ENCODE data around the gene SEPTIN1.

- TF ChIP-seq, protein P1, sequence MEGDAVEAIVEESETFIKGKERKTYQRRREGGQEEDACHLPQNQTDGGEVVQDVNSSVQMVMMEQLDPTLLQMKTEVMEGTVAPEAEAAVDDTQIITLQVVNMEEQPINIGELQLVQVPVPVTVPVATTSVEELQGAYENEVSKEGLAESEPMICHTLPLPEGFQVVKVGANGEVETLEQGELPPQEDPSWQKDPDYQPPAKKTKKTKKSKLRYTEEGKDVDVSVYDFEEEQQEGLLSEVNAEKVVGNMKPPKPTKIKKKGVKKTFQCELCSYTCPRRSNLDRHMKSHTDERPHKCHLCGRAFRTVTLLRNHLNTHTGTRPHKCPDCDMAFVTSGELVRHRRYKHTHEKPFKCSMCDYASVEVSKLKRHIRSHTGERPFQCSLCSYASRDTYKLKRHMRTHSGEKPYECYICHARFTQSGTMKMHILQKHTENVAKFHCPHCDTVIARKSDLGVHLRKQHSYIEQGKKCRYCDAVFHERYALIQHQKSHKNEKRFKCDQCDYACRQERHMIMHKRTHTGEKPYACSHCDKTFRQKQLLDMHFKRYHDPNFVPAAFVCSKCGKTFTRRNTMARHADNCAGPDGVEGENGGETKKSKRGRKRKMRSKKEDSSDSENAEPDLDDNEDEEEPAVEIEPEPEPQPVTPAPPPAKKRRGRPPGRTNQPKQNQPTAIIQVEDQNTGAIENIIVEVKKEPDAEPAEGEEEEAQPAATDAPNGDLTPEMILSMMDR (conservative IDR thresholded peaks at IDR 0.05), result no peak
- TF ChIP-seq EZH2 (IDR thresholded peaks at IDR 0.05; ENCODE audit: low read depth), result no peak
Observed at GRCh38 chr16:30369938-30370455, 12.4 kb downstream of the SEPTIN1 start.
